ENCODE results near the gene SLC40A1. TPM values are rescaled to one million over a fixed set of nuclear protein-coding genes. Genes with fewer than 3 reads are reported as not detected.

The SLC40A1 gene
- total and polyA plus RNA-seq, 2 of the 8 experiments (the other 6 are each of a cell fraction or from before 2014, with no cell fraction given): 0.03 TPM; not detected in 1

DNA sequence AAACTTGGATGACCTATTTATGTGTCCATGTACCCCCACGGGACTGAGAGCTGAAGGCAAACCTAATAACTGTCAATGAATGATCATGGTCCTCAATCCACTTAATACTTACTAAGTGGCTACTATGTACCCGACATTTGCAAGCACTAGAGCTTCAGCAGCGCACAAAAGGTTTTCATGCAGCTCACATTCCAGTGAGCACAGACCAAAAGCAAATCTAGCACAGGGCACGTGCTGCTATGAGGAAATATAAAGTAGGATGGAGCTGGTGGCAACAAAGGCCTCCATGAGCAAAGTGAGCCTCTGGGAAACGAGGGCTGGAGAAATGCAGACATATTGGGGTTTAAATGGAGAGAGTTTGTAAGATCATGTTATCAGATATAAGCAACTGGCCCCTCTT, 3.5 kb downstream of the SLC40A1 start:
- Histone ChIP-seq H2AFZ (ENCODE audit: low read length) (no peak overlapping the region), H2BK5ac (ENCODE audit: low read depth, low read length) (no peak overlapping the region), H3K4ac (replicated peaks; ENCODE audit: insufficient read length, low read depth, low read length) (no peak overlapping the region), H3K14ac (ENCODE audit: insufficient read length) (no peak overlapping the region), H2AK5ac (ENCODE audit: low read depth, low read length) (no peak overlapping the region), H3K79me1 (ENCODE audit: low read depth, low read length) (no peaks in the 10 kb centered on the region), H4K5ac (ENCODE audit: insufficient read length, low read depth, low read length) (no peak overlapping the region), H4K8ac (ENCODE audit: extremely low read depth, insufficient read depth, low read length) (no peak overlapping the region), H2BK15ac (ENCODE audit: low read length) (no peak overlapping the region), H3K9me3 (ENCODE audit: insufficient read depth in 2 of 2, low read depth in 1 of 2, low read length in 1 of 2) (no peaks in the 10 kb centered on the region), H3K36me3 (ENCODE audit: control insufficient read depth in 2 of 4, insufficient read depth in 4 of 4, low read length in 3 of 4) (no peaks in the 10 kb centered on the region), H2BK120ac (replicated peaks; ENCODE audit: low read depth, low read length) (no peak overlapping the region), H3K27me3 (replicated peaks in 1 of 4; ENCODE audit: control insufficient read depth in 3 of 4, extremely low read depth in 1 of 4, insufficient read depth in 3 of 4, low read length in 3 of 4) (peaks cover 32 to 64% (median 47%) of the 10 kb centered on the region in 4 experiments), H4K20me1 (replicated peaks in 1 of 2; ENCODE audit: control insufficient read depth in 1 of 2, insufficient read depth in 2 of 2, low read length in 2 of 2) (peaks cover 4% of the 10 kb centered on the region in 2 experiments), H3K4me3 (ENCODE audit: extremely low read depth in 1 of 4, insufficient read depth in 2 of 4, low read depth in 3 of 4, low read length in 4 of 4) (no peak overlapping the region), H3K4me2 (ENCODE audit: insufficient read depth in 1 of 2, low read depth in 2 of 2, low read length in 2 of 2) (no peak overlapping the region), H3K23ac (ENCODE audit: insufficient read length) (no peak overlapping the region), H3K56ac (replicated peaks; ENCODE audit: insufficient read length, low read depth, low read length) (no peak overlapping the region), H3K79me2 (ENCODE audit: control insufficient read depth in 1 of 2, insufficient read depth in 2 of 2, low read length in 2 of 2) (no peaks in the 10 kb centered on the region), H2BK20ac (ENCODE audit: low read length) (no peak overlapping the region), H3K23me2 (ENCODE audit: low read depth, low read length) (peaks cover 5% of the 10 kb centered on the region; the same call in 1 of the 2 replicates), H2BK12ac (ENCODE audit: low read depth, low read length) (no peak overlapping the region), H3K27ac (ENCODE audit: low read depth, low read length) (no peak overlapping the region), H3K9ac (replicated peaks in 1 of 4; ENCODE audit: extremely low read depth in 1 of 4, low read depth in 3 of 4, low read length in 3 of 4) (no peak overlapping the region), H3K4me1 (replicated peaks in 1 of 4; ENCODE audit: control insufficient read depth in 3 of 4, insufficient read depth in 4 of 4, low read length in 3 of 4) (peaks cover 3 to 8% (median 4%) of the 10 kb centered on the region in 4 experiments; a peak in 5 of 7 replicates), H3K18ac (ENCODE audit: extremely low read depth, low read length) (no peak overlapping the region), H4K91ac (replicated peaks; ENCODE audit: insufficient read length, low read length) (no peak overlapping the region)
- WGBS, 2 experiments (ENCODE audit: extremely low coverage in 1 of 2, insufficient coverage in 1 of 2, insufficient read length in 1 of 2, insufficient replicate concordance in 2 of 2, low coverage in 1 of 2, low lambda C conversion rate in 2 of 2, missing lambda C conversion rate in 1 of 2): 71% methylated on average over 5 of the region's 5 CpGs; no CpG with 5 or more reads in 1 of the 2 experiments
- DNase-seq (ENCODE audit: low read depth in 1 of 2, low spot score in 2 of 2) (no peak), FAIRE-seq (no peak)
- no peak for TF ChIP-seq SP1 (IDR thresholded peaks at IDR 0.05; ENCODE audit: low read depth, low read length)
- no peak for TF ChIP-seq TAF1 (IDR thresholded peaks at IDR 0.05; ENCODE audit: low read depth, low read length)
- TF ChIP-seq TCF12 (IDR thresholded peaks at IDR 0.05; ENCODE audit: low read depth, low read length): no peak
- ChIA-PET POLR2A (ENCODE audit: partially characterized antibody) (no interaction called here), CTCF (ENCODE audit: partially characterized antibody) (interaction anchor here (0.7 kb wide), 1 partner anchor 9 kb away, joined by 3 read pairs; no protein-coding TSS in a partner anchor)

All from H1 (cell line).